ES-I3 (cell line): ENCODE data around the gene RAB13.
"Not testable (repeated sequence)": the region's sequence is repeated elsewhere in the genome, so short reads cannot be mapped to it uniquely, and the experiment has no call there.

ENCODE experiments used
- H3K36me3 ChIP-seq: 2 replicates; pipeline ENCODE4 v1.6.1; 2013; ENCODE audit warnings: mild to moderate bottlenecking, low read length, control low read depth, moderate library complexity; ENCODE audit not compliant: insufficient read depth
- H3K4me1 ChIP-seq: 2 replicates; pipeline ENCODE4 v1.6.1; 2013; ENCODE audit warnings: mild to moderate bottlenecking, control low read depth, low read length; ENCODE audit not compliant: insufficient read depth
- H3K9ac ChIP-seq: 2 replicates; pipeline ENCODE4 v1.6.1; 2013; ENCODE audit warnings: low read depth, mild to moderate bottlenecking, low read length, moderate library complexity
- H3K9me3 ChIP-seq: 2 replicates; pipeline ENCODE4 v1.6.1; 2013; ENCODE audit warnings: mild to moderate bottlenecking, low read length, moderate library complexity; ENCODE audit not compliant: control insufficient read depth, insufficient read depth

The RAB13 gene

DNA sequence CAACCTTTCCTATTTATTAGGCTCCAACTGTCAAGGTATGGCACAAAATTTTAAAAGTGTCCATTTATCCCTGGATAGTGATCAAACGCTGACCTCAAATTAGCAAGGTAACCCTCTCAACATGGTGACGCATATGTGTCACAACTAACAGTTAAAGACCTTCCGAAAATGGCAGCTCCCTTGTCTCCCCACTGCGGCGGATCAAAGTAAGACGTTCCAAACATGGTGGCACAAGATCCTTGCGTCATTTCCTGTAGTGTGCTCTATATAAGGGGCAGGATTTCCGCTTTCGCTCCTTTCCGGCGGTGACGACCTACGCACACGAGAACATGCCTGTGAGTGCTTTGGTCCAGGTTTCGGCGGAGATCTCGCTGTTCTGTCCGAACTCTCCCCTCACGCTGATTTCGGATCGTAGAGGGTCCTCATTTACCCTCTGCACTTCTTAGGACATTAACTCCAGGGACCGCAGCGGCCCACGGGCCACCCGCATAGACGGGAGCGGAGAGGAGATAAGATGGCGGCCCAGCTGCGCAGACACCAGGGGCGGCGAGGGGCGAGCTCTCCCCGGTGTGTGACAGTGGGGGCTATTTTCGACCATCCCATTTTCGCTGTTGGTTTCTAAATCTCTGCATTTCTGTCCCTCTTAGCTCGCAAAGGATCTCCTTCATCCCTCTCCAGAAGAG lies 4.5 kb upstream of the RAB13 start, which contains the start of gene RPS27:
RPS27 (plus strand) TSS at position 295 of the 683 bp plus-strand sequence; CDS start at position 330, 35 bp downstream.
- Histone ChIP-seq H3K9me3 (no peaks in the 10 kb centered on the region), H3K9ac (peak within 1 kb of the TSS; percentile 92), H3K36me3 (peaks cover 24% of the 10 kb centered on the region), H3K4me1 (peaks cover 5% of the 10 kb centered on the region; the same call in 1 of the 2 replicates)

DNA sequence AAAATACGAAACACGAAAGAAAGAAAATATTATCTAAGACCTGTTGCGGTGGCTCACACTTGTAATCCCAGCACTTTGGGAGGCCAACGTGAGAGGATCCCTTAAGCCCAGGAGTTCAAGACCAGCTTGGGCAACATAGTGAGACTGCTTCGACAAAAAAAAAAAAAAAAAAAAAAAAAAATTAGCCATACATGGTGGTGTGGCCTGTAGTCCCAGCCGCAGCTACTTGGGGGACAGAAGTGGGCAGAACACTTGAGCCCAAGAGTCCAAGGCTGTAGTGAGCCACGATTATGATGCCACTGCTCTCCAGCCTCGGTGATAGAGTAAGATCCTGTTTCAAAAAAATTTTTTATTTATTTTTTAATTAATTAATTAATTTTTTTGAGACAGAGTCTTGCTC lies 1.5 kb upstream of the RAB13 start:
- Histone ChIP-seq H3K9me3 (no peaks in the 10 kb centered on the region), H3K9ac (no peak overlapping the region), H3K4me1 (peaks cover 16% of the 10 kb centered on the region), H3K36me3 (peaks cover 16% of the 10 kb centered on the region)

DNA sequence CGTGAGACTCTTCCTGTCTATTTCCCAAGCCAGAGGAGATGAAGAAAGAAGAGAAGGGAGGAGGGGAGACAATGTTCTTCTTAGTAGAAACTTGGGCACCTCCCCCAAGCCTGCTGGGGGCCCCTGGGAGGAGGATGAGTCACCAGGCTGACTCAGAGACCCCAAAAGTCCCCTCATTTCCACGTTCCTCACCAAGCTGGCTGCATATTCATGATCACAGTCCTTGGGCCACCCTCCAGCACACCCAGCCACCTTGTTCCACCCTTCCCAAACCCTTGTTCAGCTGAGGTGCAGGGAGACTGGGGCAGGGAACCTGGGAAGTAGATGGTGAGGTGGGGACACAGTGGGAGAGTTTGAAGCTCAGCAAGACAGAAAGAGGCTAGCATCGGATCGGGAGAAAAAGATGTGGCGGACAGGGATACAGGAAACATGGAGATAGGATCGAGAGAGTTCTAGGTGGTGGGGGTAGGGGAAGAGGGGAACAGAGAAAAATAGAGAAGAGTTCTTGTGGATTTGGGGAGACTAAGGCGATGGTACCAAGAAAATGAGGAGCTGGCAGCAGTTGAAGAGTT lies 712 bp downstream of the RAB13 start:
- peaks cover 7% of the 10 kb centered on the region for H3K36me3 ChIP-seq
- no peaks in the 10 kb centered on the region for H3K9me3 ChIP-seq
- H3K9ac ChIP-seq, result peak overlapping the region; percentile 81
- peaks cover 11% of the 10 kb centered on the region for H3K4me1 ChIP-seq

DNA sequence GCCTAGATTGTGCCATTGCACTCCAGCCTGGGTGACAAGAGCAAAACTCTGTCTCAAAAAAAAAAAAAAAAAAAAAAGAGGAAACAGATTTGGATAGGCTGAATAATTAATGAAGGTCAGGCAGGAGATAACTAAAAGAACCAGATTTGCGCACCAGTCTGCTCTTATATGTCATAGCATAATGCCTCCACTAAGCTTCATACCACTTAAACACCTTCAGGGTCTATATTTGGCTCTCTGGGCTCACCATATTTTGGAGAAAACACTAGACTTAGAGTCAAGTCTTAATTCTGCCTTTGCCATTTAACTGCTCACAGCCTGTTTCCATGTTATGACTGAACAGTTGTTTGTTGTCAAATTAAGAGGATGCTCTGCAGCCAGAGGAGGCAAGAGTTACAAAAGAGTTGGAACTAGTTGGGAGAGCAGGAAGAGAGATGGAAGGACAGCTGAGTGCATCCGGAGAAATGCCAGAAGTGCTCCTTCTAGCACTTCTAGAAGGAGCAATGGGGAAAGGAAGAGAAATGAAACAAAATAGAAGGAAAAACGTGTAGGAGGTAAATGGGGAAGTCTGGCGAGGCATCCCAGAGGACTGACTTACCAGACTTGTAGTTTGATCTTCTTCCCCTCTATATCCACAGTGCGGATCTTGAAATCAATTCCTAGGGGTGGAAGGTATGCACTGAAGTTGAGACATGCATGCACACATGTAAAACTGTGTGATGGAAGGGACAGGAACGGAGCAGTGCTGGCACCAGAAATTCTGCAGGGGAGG lies 1.8 kb downstream of the RAB13 start:
- Histone ChIP-seq H3K36me3 (peaks cover 7% of the 10 kb centered on the region), H3K9me3 (no peaks in the 10 kb centered on the region), H3K4me1 (peaks cover 11% of the 10 kb centered on the region), H3K9ac (peak overlapping the region; percentile 81)

DNA sequence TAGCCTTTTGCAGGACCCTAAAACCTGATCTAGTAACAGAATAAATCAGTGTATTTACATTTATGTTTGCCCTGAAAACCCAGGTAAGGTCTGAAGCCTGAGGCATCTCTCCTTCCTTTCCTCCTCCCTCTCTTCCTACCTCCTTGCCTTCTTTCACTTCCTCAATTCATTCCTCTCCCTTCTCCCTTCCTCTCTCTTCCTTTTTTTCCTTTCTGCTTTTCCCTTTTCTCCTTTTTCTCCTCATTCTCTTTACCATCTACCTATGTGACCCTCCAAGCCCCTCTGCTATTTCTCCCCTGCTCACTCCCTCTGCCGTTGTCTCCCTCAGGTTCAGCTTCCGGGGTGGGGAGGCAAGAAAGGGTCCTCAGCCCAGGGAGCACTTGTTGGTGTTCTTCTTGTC lies 4.4 kb downstream of the RAB13 start:
- not testable (repeated sequence) for H3K36me3 ChIP-seq, H3K9ac ChIP-seq, H3K9me3 ChIP-seq
- H3K4me1 ChIP-seq, result peaks cover 11% of the 10 kb centered on the region

DNA sequence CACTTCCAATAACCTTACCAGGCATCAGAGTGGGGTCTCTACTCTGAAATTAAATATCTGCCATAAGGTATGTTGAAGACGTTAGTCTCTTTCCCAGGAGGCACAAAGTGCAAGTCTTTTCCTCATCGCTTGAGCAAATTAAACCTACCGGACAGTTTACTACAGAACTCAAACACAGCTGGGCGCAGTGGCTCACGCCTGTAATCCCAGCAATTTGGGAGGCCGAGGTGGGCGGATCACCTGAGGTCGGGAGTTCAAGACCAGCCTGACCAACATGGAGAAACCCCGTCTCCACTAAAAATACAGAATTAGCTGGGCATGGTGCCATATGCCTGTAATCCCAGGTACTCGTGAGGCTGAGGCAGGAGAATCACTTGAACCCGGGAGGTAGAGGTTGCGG lies 7.0 kb downstream of the RAB13 start:
- not testable (repeated sequence) for H3K36me3 ChIP-seq, H3K9ac ChIP-seq, H3K4me1 ChIP-seq, H3K9me3 ChIP-seq

DNA sequence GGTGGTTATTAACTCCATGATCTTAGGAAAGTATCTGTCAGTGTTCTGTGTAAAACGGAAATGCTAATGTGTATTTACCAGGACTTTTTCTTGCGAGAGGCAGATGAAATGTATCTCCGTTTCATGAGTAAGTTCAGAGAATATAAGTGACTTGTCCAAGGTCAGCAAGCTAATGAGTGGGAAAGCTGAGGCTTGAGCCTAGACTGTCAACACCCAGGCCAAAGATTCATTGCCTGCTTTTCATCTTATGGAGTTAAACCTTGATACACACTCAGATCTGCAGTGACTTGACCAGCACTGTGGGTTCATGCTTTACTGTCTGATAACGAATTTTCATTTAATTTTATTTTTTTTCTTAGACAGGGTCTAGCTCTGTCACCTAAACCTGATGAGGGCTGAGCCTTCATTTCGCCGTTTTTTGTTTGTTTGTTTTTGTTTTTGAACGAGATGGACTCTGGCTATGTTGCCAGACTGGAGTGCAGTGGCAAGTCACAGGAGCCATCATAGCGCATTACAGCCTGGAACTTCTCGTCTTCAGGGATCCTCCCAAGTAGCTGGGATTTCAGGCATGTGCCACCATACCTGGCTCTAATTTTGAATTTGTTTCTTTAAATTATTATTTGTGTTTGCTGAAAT lies 7.7 kb downstream of the RAB13 start:
- Histone ChIP-seq H3K36me3 (peaks cover 7% of the 10 kb centered on the region), H3K4me1 (no peaks in the 10 kb centered on the region), H3K9ac (peak overlapping the region; percentile 78; the same call in 1 of the 2 replicates), H3K9me3 (no peaks in the 10 kb centered on the region)

DNA sequence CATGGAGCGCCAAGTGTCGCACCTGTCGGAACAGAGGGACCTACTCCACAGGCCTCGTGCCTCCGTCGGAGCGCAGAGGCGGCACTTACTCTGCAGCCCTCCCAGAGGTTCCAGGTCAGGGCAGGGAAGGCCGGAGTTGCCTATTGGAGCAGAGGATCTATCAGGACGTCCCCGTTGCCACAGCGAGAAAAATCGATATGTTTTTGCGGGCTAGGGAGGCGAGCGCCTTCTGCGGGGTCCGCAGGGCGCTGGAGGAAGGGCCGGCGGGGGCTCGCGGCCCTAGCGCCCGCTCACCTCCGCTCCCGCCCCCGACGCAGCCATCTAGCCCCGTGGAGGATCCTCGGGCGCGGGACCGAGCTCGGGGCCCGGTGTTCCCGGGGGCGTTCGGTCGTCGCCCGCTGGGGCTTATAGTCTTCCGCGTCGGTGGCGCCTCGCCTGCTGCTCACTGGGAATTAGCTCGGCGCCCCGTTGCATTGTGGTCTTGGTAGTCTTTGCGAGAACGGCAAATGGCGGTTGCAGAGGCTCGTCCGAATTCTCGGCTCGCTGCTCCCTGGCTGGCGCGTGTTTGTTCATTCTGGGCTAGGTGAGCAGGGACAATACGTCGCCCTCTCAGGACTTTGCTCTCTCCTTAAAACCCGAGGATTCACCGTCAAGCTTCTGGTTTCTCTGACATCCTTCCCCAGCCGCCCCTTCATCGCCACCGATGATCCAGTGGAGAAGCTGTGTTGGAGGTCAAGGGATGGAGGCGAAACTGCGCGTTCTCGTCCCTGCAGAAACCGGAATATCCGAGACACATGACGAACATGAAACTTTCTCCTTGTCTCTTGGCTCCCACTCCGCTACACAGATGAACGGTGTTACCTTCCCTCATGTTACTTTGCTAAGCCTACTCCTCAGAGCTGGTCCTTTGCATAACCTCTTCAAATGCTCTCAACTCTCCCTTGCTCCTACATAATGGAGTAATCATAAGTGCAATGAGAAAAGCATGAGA lies 8.6 kb downstream of the RAB13 start, which contains the start of gene JTB:
JTB (minus strand) TSS at position 425 of the 991 bp plus-strand sequence; CDS start at position 3, 422 bp downstream.
- Histone ChIP-seq H3K9ac (peak within 1 kb of the TSS; percentile 78), H3K9me3 (no peaks in the 10 kb centered on the region), H3K4me1 (no peaks in the 10 kb centered on the region), H3K36me3 (peaks cover 9% of the 10 kb centered on the region)

DNA sequence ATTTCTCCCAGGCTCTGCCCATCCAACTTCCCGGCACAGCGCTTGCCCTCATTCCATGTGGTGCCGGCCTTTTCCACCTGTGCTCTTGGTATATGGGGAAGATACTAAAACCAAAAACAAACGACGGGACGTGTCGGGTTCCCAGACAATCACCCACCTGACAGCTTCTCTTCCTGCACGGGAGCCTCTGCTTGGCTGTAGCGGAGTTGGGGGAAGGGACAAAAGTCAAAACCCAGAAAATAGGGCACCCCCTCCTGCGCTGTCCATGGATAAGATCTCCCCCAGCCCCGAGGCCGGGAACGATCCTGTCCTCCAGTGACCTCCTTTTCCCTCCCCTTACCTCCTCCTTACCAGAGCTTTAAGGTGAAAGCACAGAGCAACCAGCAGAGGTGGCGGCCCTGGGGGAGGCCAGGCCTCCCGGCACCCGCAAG lies 9.3 kb downstream of the RAB13 start:
- Histone ChIP-seq H3K4me1 (no peaks in the 10 kb centered on the region), H3K9ac (peak overlapping the region; percentile 78), H3K36me3 (peaks cover 6% of the 10 kb centered on the region; the same call in 1 of the 2 replicates), H3K9me3 (no peaks in the 10 kb centered on the region)

DNA sequence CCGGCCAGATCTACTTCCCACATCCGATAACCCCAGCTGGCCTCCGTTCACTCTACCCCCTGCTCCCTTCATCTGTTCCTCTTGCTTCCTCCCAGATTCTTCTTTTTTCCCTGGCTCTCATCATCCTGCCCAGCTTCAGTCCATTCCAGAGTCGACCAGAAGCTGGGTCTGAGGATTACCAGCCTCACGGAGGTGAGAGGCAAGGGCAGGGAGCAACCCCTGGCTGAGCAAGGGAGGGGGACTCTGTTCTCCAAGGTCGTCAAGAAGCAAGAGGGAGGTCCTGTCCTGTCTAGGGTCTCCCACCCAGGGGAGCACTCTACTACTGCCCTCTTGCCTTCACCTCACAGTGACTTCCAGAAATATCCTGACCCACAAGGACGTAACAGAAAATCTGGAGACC lies 12.6 kb downstream of the RAB13 start:
- Histone ChIP-seq H3K9me3 (no peaks in the 10 kb centered on the region), H3K9ac (no peak overlapping the region), H3K4me1 (peaks cover 2% of the 10 kb centered on the region; the same call in 1 of the 2 replicates), H3K36me3 (0 out of 2 replicates have a peak, but pooled peaks cover 2% of the 10 kb centered on the region)

DNA sequence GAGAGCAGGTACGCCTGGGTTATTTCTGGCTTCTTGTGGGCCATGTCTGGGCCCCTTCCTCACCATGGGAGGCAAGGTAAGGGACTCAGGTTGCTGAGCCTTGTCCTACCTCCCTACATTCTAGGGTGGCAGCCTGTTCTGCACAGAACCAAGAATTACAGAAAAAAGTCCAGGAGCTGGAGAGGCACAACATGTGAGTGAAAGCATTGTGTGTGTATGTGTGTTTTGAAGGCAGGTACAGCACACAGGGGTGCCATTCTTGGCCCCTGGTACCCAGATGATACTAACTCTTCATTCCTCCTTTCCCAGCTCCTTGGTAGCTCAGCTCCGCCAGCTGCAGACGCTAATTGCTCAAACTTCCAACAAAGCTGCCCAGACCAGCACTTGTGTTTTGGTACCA lies 13.1 kb downstream of the RAB13 start:
- no peak overlapping the region for H3K9ac ChIP-seq
- peaks cover 4% of the 10 kb centered on the region; the same call in 1 of the 2 replicates for H3K4me1 ChIP-seq
- 0 out of 2 replicates have a peak, but pooled peaks cover 2% of the 10 kb centered on the region for H3K36me3 ChIP-seq
- no peaks in the 10 kb centered on the region for H3K9me3 ChIP-seq

DNA sequence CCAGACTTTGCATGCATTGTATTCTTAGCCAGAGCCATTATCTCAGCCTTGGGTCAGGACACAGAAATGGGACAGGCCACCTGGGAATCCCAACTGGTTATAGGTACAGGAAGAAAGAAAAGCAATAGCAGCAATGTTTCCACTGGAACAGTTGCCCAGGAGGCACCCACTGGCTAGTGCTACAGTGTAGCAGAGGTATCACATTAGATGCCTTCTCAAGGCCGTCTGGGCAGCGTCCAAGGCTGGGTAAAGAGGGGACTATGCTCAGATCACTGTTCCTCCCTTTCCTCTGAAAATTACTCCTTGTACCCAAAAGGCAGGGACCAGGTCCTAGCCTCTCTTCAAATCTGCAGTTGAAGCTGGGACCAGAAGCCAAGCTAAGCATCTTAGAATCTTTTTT lies 15.8 kb downstream of the RAB13 start:
- no peaks in the 10 kb centered on the region for H3K9me3 ChIP-seq
- H3K36me3 ChIP-seq, result 0 out of 2 replicates have a peak, but pooled peaks cover 2% of the 10 kb centered on the region
- H3K4me1 ChIP-seq, result peaks cover 8% of the 10 kb centered on the region; the same call in 1 of the 2 replicates
- H3K9ac ChIP-seq, result no peak overlapping the region

DNA sequence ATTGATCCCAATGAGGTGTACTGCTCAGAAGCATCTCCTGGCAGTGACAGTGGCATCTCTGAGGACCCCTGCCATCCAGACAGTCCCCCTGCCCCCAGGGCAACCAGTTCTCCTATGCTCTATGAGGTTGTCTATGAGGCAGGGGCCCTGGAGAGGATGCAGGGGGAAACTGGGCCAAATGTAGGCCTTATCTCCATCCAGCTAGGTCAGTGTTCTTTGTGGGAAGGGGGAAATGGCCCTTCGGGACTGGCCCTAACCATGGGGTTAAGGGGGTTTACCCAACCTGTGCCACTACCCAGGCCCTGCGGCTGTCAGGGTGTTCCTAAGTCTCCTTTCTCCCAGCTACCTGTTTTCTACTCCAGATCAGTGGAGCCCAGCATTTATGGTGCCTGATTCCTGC lies 17.2 kb downstream of the RAB13 start:
- 0 out of 2 replicates have a peak, but pooled peaks cover 2% of the 10 kb centered on the region for H3K36me3 ChIP-seq
- no peaks in the 10 kb centered on the region for H3K9me3 ChIP-seq
- H3K4me1 ChIP-seq, result peaks cover 8% of the 10 kb centered on the region; the same call in 1 of the 2 replicates
- H3K9ac ChIP-seq, result peak overlapping the region; percentile 71
